GM23338 (cell line): ENCODE data around the gene CKM. TPM values are rescaled to one million over a fixed set of nuclear protein-coding genes. Genes with fewer than 3 reads are reported as not detected.

ENCODE experiments used
- ATAC-seq: fragments of 200-7000 bp; cut with Tn5 transposase; 3 replicates; pipeline ENCODE4 v1.9.1; 2020
- DNase-seq: peaks from one replicate; pipeline ENCODE4 v3.0.0-alpha.2; 2015; ENCODE audit warnings: low spot score
- H2AFZ ChIP-seq: fragments of 200-600 bp; sonication (generic); 2 replicates; pipeline ENCODE4 v1.8.0; 2016; ENCODE audit warnings: antibody characterized with exemption, mild to moderate bottlenecking, moderate library complexity
- H3F3A ChIP-seq: fragments of 200-600 bp; sonication (generic); replicated peaks from 2 replicates; pipeline ENCODE4 v1.8.0; 2017; ENCODE audit warnings: antibody characterized with exemption, mixed run types, low read depth
- H3K27ac ChIP-seq: fragments of 200-600 bp; sonication (generic); 2 replicates; pipeline ENCODE4 v1.6.1; 2016; ENCODE audit warnings: low read depth
- H3K27me3 ChIP-seq: fragments of 200-600 bp; sonication (generic); 2 replicates; pipeline ENCODE4 v1.8.0; 2016; ENCODE audit warnings: mild to moderate bottlenecking, mixed run types, moderate library complexity; ENCODE audit not compliant: insufficient read depth
- H3K36me3 ChIP-seq: fragments of 200-600 bp; sonication (generic); 2 replicates; pipeline ENCODE4 v1.8.0; 2016; ENCODE audit warnings: mild to moderate bottlenecking; ENCODE audit not compliant: insufficient read depth
- H3K4me1 ChIP-seq: fragments of 200-600 bp; sonication (generic); 2 replicates; pipeline ENCODE4 v1.8.0; 2016; ENCODE audit warnings: mild to moderate bottlenecking, moderate library complexity; ENCODE audit not compliant: insufficient read depth
- H3K4me2 ChIP-seq: fragments of 200-600 bp; sonication (generic); 2 replicates; pipeline ENCODE4 v1.7.1; 2017; ENCODE audit warnings: mixed run types
- H3K4me3 ChIP-seq: fragments of 200-600 bp; sonication (generic); 2 replicates; pipeline ENCODE4 v1.6.1; 2016; ENCODE audit warnings: mixed run types
- H3K79me2 ChIP-seq: fragments of 200-600 bp; sonication (generic); replicated peaks from 2 replicates; pipeline ENCODE4 v1.8.0; 2017; ENCODE audit warnings: mild to moderate bottlenecking; ENCODE audit not compliant: insufficient read depth
- H3K9me2 ChIP-seq: fragments of 200-600 bp; sonication (generic); 2 replicates; pipeline ENCODE4 v1.8.0; 2017; ENCODE audit not compliant: insufficient read depth
- H4K20me1 ChIP-seq: fragments of 200-600 bp; sonication (generic); replicated peaks from 2 replicates; pipeline ENCODE4 v1.8.0; 2017; ENCODE audit warnings: mild to moderate bottlenecking; ENCODE audit not compliant: insufficient read depth
- H3K27ac Mint-ChIP-seq: 2 replicates; pipeline ENCODE4 v1.8.0; 2020; ENCODE audit warnings: inconsistent platforms, mild to moderate bottlenecking, moderate library complexity, mixed read lengths
- H3K27me3 Mint-ChIP-seq: 3 replicates; pipeline ENCODE4 v1.8.0; 2022; ENCODE audit warnings: low read depth, mild to moderate bottlenecking, moderate library complexity, mixed read lengths, inconsistent platforms; ENCODE audit not compliant: insufficient read depth, poor library complexity
- H3K36me3 Mint-ChIP-seq: 3 replicates; pipeline ENCODE4 v1.8.0; 2021; ENCODE audit warnings: low read depth, mild to moderate bottlenecking, inconsistent platforms, moderate library complexity, mixed read lengths
- H3K4me1 Mint-ChIP-seq: 3 replicates; pipeline ENCODE4 v1.8.0; 2020; ENCODE audit warnings: mild to moderate bottlenecking, inconsistent platforms, mixed read lengths
- H3K4me3 Mint-ChIP-seq: 3 replicates; pipeline ENCODE4 v1.8.0; 2021; ENCODE audit warnings: moderate library complexity, mild to moderate bottlenecking, inconsistent platforms, mixed read lengths
- H3K9me3 Mint-ChIP-seq: 3 replicates; pipeline ENCODE4 v1.8.0; 2020; ENCODE audit warnings: moderate library complexity, mild to moderate bottlenecking, inconsistent platforms, mixed read lengths
- CREB1 ChIP-seq: fragments of 250-450 bp; sonication (Bioruptor Pico); IDR thresholded peaks from 2 replicates; pipeline ENCODE4 v1.5.0; 2020; ENCODE audit warnings: low read depth, mild to moderate bottlenecking, moderate library complexity
- EZH2 ChIP-seq: fragments of 200-600 bp; sonication (generic); IDR thresholded peaks from one replicate; pipeline ENCODE4 v1.8.0; 2017; ENCODE audit warnings: antibody characterized with exemption, mild to moderate bottlenecking, low read depth; ENCODE audit not compliant: unreplicated experiment
- EZH2phosphoT487 ChIP-seq: fragments of 200-600 bp; sonication (generic); IDR thresholded peaks from one replicate; pipeline ENCODE4 v1.8.1; 2018; ENCODE audit warnings: antibody characterized with exemption; ENCODE audit not compliant: unreplicated experiment
- JUNB ChIP-seq: IDR thresholded peaks from one replicate; pipeline ENCODE4 v1.6.1; 2016; ENCODE audit warnings: antibody characterized with exemption; ENCODE audit not compliant: unreplicated experiment
- NANOG ChIP-seq: IDR thresholded peaks from 2 replicates; pipeline ENCODE4 v1.6.1; 2016; ENCODE audit warnings: antibody characterized with exemption, borderline replicate concordance
- POLR2AphosphoS5 ChIP-seq: IDR thresholded peaks from 2 replicates; pipeline ENCODE4 v1.6.1; 2016; ENCODE audit warnings: antibody characterized with exemption, low read depth
- REST ChIP-seq: IDR thresholded peaks from one replicate; pipeline ENCODE4 v1.6.1; 2018; ENCODE audit warnings: antibody characterized with exemption; ENCODE audit not compliant: unreplicated experiment
- STAT1 ChIP-seq: IDR thresholded peaks from one replicate; pipeline ENCODE4 v1.6.1; 2016; ENCODE audit warnings: antibody characterized with exemption; ENCODE audit not compliant: unreplicated experiment
- ZNF114 ChIP-seq: fragments of 250-450 bp; sonication (Bioruptor Pico); IDR thresholded peaks from 2 replicates; pipeline ENCODE4 v1.5.0; 2020; ENCODE audit warnings: mild to moderate bottlenecking, moderate library complexity
- ZNF331 ChIP-seq: fragments of 250-450 bp; sonication (Bioruptor Pico); IDR thresholded peaks from 2 replicates; pipeline ENCODE4 v1.5.0; 2020; ENCODE audit warnings: low read depth, mild to moderate bottlenecking, moderate library complexity
- polyA plus RNA-seq: library from polyadenylated mRNA; unstranded; fragments of >200 nt; fragmentation: Nextera tagmentation; extraction: Ambion mirVana; gene quantifications from 2 replicates; pipeline ENCODE4 v1.2.1, GENCODE V29; 2016
- total RNA-seq: library from RNA; depleted of rRNA; stranded (reverse); fragments of >200 nt; shearing (Covaris generic); gene quantifications from 2 replicates; pipeline ENCODE4 v1.2.3, GENCODE V29; 2014
- TF ChIP-seq, protein P1 (sequence below), 2 experiments: fragments of 200-600 bp in 1 of 2; sonication (generic) in 1 of 2; conservative IDR thresholded peaks; 2 replicates each; pipeline versions ENCODE4 v1.5.1 to v1.6.1; 2016 to 2017; ENCODE audit warnings: antibody characterized with exemption in 2 of 2, low read depth in 2 of 2, mild to moderate bottlenecking in 2 of 2, moderate library complexity in 1 of 2
- TF ChIP-seq, protein P2 (sequence below): IDR thresholded peaks from 2 replicates; pipeline ENCODE4 v1.6.1; 2016; ENCODE audit warnings: antibody characterized with exemption
- TF ChIP-seq, protein P3 (sequence below): fragments of 250-450 bp; sonication (Bioruptor Pico); IDR thresholded peaks from 2 replicates; pipeline ENCODE4 v1.5.0; 2020; ENCODE audit warnings: mild to moderate bottlenecking, moderate library complexity

The CKM gene
- total and polyA plus RNA-seq, 2 experiments from 2014 or later: not detected

GRCh38 chr19:45361608-45362007 lies 38.9 kb upstream of the CKM start:
- 0 out of 2 replicates have a peak, but pooled peaks cover 2% of the 10 kb centered on the region for H3K79me2 ChIP-seq
- no peak for ATAC-seq
- Mint-ChIP-seq H3K4me1 (no peaks in the 10 kb centered on the region; the same call in 2 of the 3 replicates), H3K27me3 (peaks cover 14% of the 10 kb centered on the region), H3K36me3 (peaks cover 62% of the 10 kb centered on the region), H3K4me3 (no peak overlapping the region), H3K9me3 (no peaks in the 10 kb centered on the region), H3K27ac (no peak overlapping the region)
- no peaks in the 10 kb centered on the region for H3K4me1 ChIP-seq
- no peak overlapping the region for H3K4me2 ChIP-seq
- peaks cover 24% of the 10 kb centered on the region for H3K36me3 ChIP-seq
- no peak overlapping the region for H2AFZ ChIP-seq
- H3K9me2 ChIP-seq: no peaks in the 10 kb centered on the region
- no peak overlapping the region for H3K27ac ChIP-seq
- DNase-seq: no peak
- peaks cover 3% of the 10 kb centered on the region; the same call in 1 of the 2 replicates for H3F3A ChIP-seq
- H3K27me3 ChIP-seq: no peaks in the 10 kb centered on the region
- H3K4me3 ChIP-seq: no peak overlapping the region
- H4K20me1 ChIP-seq: peaks cover 10% of the 10 kb centered on the region
- TF ChIP-seq EZH2: no peak
- TF ChIP-seq, protein P1, sequence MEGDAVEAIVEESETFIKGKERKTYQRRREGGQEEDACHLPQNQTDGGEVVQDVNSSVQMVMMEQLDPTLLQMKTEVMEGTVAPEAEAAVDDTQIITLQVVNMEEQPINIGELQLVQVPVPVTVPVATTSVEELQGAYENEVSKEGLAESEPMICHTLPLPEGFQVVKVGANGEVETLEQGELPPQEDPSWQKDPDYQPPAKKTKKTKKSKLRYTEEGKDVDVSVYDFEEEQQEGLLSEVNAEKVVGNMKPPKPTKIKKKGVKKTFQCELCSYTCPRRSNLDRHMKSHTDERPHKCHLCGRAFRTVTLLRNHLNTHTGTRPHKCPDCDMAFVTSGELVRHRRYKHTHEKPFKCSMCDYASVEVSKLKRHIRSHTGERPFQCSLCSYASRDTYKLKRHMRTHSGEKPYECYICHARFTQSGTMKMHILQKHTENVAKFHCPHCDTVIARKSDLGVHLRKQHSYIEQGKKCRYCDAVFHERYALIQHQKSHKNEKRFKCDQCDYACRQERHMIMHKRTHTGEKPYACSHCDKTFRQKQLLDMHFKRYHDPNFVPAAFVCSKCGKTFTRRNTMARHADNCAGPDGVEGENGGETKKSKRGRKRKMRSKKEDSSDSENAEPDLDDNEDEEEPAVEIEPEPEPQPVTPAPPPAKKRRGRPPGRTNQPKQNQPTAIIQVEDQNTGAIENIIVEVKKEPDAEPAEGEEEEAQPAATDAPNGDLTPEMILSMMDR (conservative IDR thresholded peaks at IDR 0.05; ENCODE audit: low read depth in 2 of 2): no peak
- TF ChIP-seq, protein P2, sequence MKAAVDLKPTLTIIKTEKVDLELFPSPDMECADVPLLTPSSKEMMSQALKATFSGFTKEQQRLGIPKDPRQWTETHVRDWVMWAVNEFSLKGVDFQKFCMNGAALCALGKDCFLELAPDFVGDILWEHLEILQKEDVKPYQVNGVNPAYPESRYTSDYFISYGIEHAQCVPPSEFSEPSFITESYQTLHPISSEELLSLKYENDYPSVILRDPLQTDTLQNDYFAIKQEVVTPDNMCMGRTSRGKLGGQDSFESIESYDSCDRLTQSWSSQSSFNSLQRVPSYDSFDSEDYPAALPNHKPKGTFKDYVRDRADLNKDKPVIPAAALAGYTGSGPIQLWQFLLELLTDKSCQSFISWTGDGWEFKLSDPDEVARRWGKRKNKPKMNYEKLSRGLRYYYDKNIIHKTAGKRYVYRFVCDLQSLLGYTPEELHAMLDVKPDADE: no peak
- no peak for TF ChIP-seq ZNF331 (CRISPR knock-in tag)
- no peak for TF ChIP-seq JUNB
- no peak for TF ChIP-seq CREB1 (CRISPR knock-in tag)
- TF ChIP-seq EZH2phosphoT487: no peak
- no peak for TF ChIP-seq POLR2AphosphoS5
- no peak for TF ChIP-seq NANOG
- no peak for TF ChIP-seq STAT1
- TF ChIP-seq, protein P3, sequence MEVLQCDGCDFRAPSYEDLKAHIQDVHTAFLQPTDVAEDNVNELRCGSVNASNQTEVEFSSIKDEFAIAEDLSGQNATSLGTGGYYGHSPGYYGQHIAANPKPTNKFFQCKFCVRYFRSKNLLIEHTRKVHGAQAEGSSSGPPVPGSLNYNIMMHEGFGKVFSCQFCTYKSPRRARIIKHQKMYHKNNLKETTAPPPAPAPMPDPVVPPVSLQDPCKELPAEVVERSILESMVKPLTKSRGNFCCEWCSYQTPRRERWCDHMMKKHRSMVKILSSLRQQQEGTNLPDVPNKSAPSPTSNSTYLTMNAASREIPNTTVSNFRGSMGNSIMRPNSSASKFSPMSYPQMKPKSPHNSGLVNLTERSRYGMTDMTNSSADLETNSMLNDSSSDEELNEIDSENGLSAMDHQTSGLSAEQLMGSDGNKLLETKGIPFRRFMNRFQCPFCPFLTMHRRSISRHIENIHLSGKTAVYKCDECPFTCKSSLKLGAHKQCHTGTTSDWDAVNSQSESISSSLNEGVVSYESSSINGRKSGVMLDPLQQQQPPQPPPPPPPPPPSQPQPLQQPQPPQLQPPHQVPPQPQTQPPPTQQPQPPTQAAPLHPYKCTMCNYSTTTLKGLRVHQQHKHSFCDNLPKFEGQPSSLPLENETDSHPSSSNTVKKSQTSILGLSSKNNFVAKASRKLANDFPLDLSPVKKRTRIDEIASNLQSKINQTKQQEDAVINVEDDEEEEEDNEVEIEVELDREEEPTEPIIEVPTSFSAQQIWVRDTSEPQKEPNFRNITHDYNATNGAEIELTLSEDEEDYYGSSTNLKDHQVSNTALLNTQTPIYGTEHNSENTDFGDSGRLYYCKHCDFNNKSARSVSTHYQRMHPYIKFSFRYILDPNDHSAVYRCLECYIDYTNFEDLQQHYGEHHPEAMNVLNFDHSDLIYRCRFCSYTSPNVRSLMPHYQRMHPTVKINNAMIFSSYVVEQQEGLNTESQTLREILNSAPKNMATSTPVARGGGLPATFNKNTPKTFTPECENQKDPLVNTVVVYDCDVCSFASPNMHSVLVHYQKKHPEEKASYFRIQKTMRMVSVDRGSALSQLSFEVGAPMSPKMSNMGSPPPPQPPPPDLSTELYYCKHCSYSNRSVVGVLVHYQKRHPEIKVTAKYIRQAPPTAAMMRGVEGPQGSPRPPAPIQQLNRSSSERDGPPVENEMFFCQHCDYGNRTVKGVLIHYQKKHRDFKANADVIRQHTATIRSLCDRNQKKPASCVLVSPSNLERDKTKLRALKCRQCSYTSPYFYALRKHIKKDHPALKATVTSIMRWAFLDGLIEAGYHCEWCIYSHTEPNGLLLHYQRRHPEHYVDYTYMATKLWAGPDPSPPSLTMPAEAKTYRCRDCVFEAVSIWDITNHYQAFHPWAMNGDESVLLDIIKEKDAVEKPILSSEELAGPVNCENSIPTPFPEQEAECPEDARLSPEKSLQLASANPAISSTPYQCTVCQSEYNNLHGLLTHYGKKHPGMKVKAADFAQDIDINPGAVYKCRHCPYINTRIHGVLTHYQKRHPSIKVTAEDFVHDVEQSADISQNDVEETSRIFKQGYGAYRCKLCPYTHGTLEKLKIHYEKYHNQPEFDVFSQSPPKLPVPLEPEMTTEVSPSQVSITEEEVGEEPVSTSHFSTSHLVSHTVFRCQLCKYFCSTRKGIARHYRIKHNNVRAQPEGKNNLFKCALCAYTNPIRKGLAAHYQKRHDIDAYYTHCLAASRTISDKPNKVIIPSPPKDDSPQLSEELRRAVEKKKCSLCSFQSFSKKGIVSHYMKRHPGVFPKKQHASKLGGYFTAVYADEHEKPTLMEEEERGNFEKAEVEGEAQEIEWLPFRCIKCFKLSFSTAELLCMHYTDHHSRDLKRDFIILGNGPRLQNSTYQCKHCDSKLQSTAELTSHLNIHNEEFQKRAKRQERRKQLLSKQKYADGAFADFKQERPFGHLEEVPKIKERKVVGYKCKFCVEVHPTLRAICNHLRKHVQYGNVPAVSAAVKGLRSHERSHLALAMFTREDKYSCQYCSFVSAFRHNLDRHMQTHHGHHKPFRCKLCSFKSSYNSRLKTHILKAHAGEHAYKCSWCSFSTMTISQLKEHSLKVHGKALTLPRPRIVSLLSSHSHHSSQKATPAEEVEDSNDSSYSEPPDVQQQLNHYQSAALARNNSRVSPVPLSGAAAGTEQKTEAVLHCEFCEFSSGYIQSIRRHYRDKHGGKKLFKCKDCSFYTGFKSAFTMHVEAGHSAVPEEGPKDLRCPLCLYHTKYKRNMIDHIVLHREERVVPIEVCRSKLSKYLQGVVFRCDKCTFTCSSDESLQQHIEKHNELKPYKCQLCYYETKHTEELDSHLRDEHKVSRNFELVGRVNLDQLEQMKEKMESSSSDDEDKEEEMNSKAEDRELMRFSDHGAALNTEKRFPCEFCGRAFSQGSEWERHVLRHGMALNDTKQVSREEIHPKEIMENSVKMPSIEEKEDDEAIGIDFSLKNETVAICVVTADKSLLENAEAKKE (CRISPR knock-in tag): no peak
- no peak for TF ChIP-seq REST
- TF ChIP-seq ZNF114 (CRISPR knock-in tag): no peak
